MCF 10A (cell line): Measurements from ENCODE around the gene RPS6KA2. TPM values are rescaled to one million over a fixed set of nuclear protein-coding genes. Genes with fewer than 3 reads are reported as not detected.

Source experiments
- BruUV-seq: library from RNA; stranded (reverse); fragments of 400-500 nt; replicated peaks from 2 replicates; lab custom pipeline; 2021; lab: Mats Ljungman, UMichigan
- CTCF ChIA-PET: fragments of 300-600 bp; sonication (Branson Sonifier 250); formaldehyde crosslinking; extraction: SDS; loops from one replicate; lab custom pipeline; 2021; ENCODE audit warnings: antibody characterized with exemption, inconsistent platforms; lab: Yijun Ruan, JAX
- POLR2A ChIA-PET: fragments of 300-600, 350-650 bp; sonication (Branson Sonifier 250); formaldehyde crosslinking; extraction: SDS; loops from one replicate; lab custom pipeline; 2020; ENCODE audit warnings: antibody characterized with exemption, inconsistent platforms; lab: Yijun Ruan, JAX
- DNase-seq: peaks from one replicate; pipeline ENCODE4 v3.0.0-alpha.2; 2018; ENCODE audit not compliant: unreplicated experiment
- H3K27ac Mint-ChIP-seq: one replicate; pipeline ENCODE4 v1.8.0; 2022; ENCODE audit warnings: mild to moderate bottlenecking, low read depth, mixed read lengths; ENCODE audit not compliant: unreplicated experiment
- H3K27me3 Mint-ChIP-seq: one replicate; pipeline ENCODE4 v1.8.0; 2022; ENCODE audit warnings: mixed read lengths; ENCODE audit not compliant: insufficient read depth, unreplicated experiment
- H3K36me3 Mint-ChIP-seq: one replicate; pipeline ENCODE4 v1.8.0; 2022; ENCODE audit warnings: mild to moderate bottlenecking, moderate library complexity, mixed read lengths; ENCODE audit not compliant: insufficient read depth, unreplicated experiment
- H3K4me1 Mint-ChIP-seq: one replicate; pipeline ENCODE4 v1.8.0; 2022; ENCODE audit warnings: mixed read lengths; ENCODE audit not compliant: insufficient read depth, unreplicated experiment
- H3K4me3 Mint-ChIP-seq: one replicate; pipeline ENCODE4 v1.8.0; 2022; ENCODE audit warnings: mild to moderate bottlenecking, moderate library complexity, mixed read lengths; ENCODE audit not compliant: unreplicated experiment
- H3K9me3 Mint-ChIP-seq: one replicate; pipeline ENCODE4 v1.8.0; 2022; ENCODE audit warnings: mixed read lengths; ENCODE audit not compliant: unreplicated experiment
- intact Hi-C: fragments of 100-400 bp; cut with micrococcal nuclease; formaldehyde crosslinking; loops from 2 replicates; pipeline ENCODE4 v1.14.1; 2022
- total RNA-seq: library from RNA; stranded (reverse); gene quantifications from 2 replicates; pipeline ENCODE4 v1.2.3, GENCODE V29; 2022
- TF ChIP-seq, protein P1 (sequence below): fragments of 200-600 bp; IDR thresholded peaks from one replicate; pipeline ENCODE4 v1.8.0; 2022; ENCODE audit warnings: antibody characterized with exemption, mild to moderate bottlenecking; ENCODE audit not compliant: unreplicated experiment

RPS6KA2 gene
- total RNA-seq, 1 experiment from 2014 or later = 126 TPM

DNA sequence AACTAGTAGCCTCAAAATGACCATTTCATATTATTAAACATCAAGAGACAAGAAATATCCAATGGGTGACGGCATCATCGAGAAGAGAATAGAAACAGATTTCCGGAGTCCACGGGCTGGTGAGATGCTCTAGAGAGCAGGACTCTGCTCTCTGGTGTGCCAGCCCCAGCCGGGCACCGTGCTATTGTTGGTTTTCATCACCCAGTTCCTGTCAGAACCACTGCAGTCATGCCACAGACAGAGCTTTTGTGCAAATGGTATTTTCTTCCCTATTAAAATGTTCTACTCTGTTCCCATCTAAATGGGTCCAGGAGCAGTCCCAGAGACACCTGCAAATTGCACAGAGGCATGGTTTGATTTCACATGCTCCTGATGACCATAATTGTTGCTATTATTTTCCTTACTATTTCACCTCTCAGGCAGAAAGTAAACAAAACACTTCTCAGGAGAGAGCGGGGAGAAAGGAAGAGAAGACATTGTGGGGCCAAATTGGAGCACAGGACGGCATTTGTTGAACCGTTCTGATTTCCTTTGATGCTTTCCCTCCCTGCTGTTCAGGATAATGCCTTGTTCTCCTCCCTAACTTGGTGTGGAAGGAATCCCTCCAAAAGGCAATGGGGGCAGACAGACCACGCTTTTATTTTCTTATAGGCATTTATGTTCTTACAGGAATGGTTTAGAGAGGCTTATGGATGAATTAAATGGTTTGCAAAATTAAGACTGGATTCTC lies 29.2 kb downstream of the RPS6KA2 start:
- intact Hi-C loops = no loop called here
- Mint-ChIP-seq H3K36me3 (peaks cover 66% of the 10 kb centered on the region), H3K4me3 (peak overlapping the region; percentile 43), H3K27me3 (no peaks in the 10 kb centered on the region), H3K4me1 (peaks cover 65% of the 10 kb centered on the region), H3K27ac (peak overlapping the region; percentile 93), H3K9me3 (no peaks in the 10 kb centered on the region)
- no TSS peak for BruUV-seq
- no peak for DNase-seq
- ChIA-PET POLR2A (interaction anchor here (0.7 to 5.1 kb wide), 8 partner anchors 9 to 406 kb away, joined by 3 to 60 read pairs (median 5); partner anchors contain the start of gene RPS6KA2), CTCF (interaction anchor here (0.6 to 1.6 kb wide), 3 partner anchors 14 to 72 kb away, joined by 3 to 9 read pairs (median 5); no protein-coding TSS in a partner anchor)
- TF ChIP-seq, protein P1, sequence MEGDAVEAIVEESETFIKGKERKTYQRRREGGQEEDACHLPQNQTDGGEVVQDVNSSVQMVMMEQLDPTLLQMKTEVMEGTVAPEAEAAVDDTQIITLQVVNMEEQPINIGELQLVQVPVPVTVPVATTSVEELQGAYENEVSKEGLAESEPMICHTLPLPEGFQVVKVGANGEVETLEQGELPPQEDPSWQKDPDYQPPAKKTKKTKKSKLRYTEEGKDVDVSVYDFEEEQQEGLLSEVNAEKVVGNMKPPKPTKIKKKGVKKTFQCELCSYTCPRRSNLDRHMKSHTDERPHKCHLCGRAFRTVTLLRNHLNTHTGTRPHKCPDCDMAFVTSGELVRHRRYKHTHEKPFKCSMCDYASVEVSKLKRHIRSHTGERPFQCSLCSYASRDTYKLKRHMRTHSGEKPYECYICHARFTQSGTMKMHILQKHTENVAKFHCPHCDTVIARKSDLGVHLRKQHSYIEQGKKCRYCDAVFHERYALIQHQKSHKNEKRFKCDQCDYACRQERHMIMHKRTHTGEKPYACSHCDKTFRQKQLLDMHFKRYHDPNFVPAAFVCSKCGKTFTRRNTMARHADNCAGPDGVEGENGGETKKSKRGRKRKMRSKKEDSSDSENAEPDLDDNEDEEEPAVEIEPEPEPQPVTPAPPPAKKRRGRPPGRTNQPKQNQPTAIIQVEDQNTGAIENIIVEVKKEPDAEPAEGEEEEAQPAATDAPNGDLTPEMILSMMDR = no peak

DNA sequence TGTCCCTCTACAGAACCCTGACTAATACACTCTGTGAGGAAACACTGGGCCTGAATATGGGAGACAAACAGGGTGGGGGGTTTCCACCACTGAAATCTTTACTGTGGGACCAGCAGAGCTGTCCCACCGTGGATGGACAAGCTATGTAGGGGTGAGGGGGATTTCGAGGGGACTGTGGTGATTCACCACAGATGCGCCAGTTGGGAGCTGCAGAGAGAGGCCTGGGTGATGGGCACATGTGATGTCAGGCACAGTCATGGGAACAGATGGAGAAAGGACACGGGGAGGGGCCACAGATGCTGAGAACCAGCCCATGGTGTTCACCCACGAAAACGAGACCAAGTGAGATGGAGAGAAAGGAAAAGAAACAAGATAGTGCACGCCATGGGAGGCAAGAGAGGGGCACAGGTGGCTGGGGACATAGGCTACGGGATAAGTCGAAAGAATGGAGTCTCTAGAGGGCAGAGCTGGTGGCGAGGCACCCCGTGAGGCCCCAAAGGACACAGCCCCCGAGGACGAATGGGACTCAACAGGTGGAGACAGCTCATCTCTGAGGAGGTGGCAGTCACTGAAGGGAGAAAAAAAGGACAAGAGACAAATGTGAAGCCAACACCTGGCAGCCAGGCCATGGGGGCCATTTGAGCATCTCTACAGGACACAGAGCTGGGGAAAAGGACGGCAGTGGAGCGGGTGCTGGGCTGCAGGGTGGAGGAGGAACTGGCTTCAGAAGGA lies 30.1 kb downstream of the RPS6KA2 start:
- Mint-ChIP-seq H3K4me1 (peaks cover 74% of the 10 kb centered on the region), H3K4me3 (no peak overlapping the region), H3K27me3 (no peaks in the 10 kb centered on the region), H3K36me3 (peaks cover 63% of the 10 kb centered on the region), H3K27ac (peak overlapping the region; percentile 79), H3K9me3 (no peaks in the 10 kb centered on the region)
- BruUV-seq = no TSS peak
- no peak for DNase-seq
- TF ChIP-seq, protein P1 = no peak
- intact Hi-C loops = no loop called here
- POLR2A ChIA-PET = interaction anchor here (0.8 to 5.1 kb wide), 5 partner anchors 12 to 40 kb away, joined by 3 to 60 read pairs (median 5); partner anchors contain the start of gene RPS6KA2
- CTCF ChIA-PET = interaction anchor here (0.8 to 1.5 kb wide), 3 partner anchors 9 to 23 kb away, joined by 3 to 5 read pairs (median 3); no protein-coding TSS in a partner anchor

DNA sequence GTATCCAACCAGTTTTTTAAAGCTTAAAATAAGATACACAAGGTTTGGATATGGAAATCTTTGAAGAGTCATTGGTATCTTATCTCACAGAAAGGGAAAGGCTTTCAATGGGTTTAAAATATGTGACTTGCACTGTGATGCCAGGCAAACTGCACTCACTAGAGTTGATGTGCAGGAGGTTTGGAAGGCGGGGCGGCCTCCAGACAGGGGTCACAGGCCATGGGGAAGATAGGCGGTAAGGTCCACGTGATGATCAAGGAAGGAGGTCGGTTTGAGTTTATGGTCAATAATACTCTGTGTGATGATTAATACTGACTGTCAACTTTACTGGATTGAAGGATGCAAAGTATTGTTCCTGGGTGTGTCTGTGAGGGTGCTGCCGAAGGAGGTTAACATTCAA lies 31.1 kb downstream of the RPS6KA2 start:
- BruUV-seq = no TSS peak
- Mint-ChIP-seq H3K27me3 (no peaks in the 10 kb centered on the region), H3K36me3 (peaks cover 53% of the 10 kb centered on the region), H3K4me1 (peaks cover 72% of the 10 kb centered on the region), H3K27ac (peak overlapping the region; percentile 11), H3K9me3 (no peaks in the 10 kb centered on the region), H3K4me3 (no peak overlapping the region)
- no peak for DNase-seq
- intact Hi-C loops = no loop called here
- ChIA-PET CTCF (interaction anchor here (1.5 kb wide), 1 partner anchor 24 kb away, joined by 3 read pairs; no protein-coding TSS in a partner anchor), POLR2A (interaction anchor here (5.3 kb wide), 1 partner anchor 28 kb away, joined by 89 read pairs; the partner anchor contains the start of gene RPS6KA2)
- TF ChIP-seq, protein P1 = no peak
